IPS DF 4.7 (cell line): Measurements from ENCODE around the gene SATB2.

ENCODE experiments used
- DNase-seq: peaks from one replicate; pipeline ENCODE4 v3.0.0-alpha.2; 2013; ENCODE audit warnings: low spot score; ENCODE audit errors: extremely low read depth

Gene SATB2

GRCh38 chr2:199457147-199458008 lies at the start of gene SATB2:
Gene SATB2, minus strand, starts transcription at chr2:199457939. Its CDS starts 1,902 bp downstream, at chr2:199456037.
- DNase-seq, result no peak

DNA sequence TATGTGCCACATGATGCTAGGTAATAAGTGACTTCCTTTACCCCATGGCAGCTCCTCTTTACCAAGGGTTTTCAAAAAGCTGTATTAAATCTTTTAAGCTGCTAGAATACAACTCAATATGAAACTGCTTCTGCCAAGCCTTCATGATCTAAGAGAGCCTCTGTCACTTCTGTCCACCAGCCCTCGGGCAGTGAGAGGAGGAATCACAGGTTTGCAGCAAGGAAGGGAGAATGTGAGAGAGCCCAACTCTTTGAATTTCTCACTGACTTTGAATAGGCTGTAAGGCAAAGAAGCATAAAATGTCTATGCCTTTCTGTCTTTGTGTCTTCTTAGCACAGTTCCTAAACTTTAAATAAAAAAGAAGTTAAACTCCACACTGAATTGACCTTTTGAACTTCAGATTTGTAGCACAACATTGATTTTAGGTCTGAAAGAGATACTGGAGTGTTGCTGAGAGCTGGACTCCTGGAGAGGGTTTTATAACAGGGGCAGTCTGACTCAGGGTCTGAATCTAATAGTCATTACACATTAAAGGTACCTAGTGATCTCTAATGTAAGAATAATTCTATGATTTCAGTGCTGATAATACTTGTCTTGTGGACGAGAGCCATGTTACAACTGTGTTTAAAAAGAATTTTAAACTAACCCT lies 48.1 kb upstream of the SATB2 start:
- DNase-seq, result no peak

- no peak for DNase-seq
Measured at GRCh38 chr2:199503148-199503547, 45.4 kb upstream of the SATB2 start.

GRCh38 chr2:199499005-199499404 lies 41.3 kb upstream of the SATB2 start:
- no peak for DNase-seq

DNA sequence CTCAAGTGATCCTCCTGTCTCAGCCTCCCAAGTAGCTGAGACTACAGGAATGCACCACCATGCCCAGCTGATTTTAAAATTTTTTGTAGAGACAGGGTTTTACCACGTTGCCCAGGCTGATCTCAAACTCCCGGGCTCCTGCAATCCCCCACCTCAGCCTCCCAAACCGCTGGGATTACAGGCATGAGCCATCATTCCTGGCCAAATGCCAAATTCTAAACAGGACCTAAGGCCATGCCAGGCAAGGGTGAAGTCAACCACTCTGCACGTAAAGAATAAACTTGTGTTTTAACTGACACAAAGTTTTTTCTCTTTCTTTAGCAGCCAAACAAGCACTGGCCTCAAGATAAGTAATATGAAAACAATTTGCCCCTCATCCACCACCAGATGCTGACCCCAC lies 37.4 kb upstream of the SATB2 start:
- no peak for DNase-seq

GRCh38 chr2:199490049-199490448 lies 32.3 kb upstream of the SATB2 start:
- DNase-seq, result no peak

GRCh38 chr2:199488772-199489400 lies 31.1 kb upstream of the SATB2 start:
- no peak for DNase-seq

DNA sequence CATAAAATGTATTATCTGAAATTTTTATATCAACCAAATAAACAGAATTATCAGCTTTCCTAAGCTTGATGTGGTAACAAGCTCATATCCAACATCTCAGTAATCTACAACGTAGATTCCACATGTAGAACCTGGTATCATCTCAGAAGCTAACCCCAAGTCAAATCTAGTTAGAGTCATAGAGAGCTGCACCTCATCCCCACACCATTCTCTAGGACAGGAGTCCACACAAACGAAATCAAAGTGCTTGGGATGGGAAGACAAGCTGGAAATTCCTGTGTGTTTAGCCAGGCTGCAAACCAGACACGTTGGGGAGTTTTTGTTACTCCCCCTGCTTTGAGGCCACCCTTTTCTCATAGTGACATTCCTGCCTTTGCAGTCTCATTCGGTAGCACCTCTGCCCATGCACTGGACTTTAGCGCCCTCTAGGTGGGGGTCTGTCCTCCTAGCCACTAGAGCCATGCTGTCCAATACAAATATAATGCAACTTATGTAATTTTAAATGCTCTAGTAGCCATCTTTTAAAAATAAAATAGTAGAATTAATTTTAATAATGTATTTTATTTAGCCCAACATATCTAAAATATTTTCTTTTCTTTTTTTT lies 28.1 kb upstream of the SATB2 start:
- no peak for DNase-seq

- DNase-seq, result no peak
Measured at GRCh38 chr2:199484927-199485326, 27.2 kb upstream of the SATB2 start.

DNA sequence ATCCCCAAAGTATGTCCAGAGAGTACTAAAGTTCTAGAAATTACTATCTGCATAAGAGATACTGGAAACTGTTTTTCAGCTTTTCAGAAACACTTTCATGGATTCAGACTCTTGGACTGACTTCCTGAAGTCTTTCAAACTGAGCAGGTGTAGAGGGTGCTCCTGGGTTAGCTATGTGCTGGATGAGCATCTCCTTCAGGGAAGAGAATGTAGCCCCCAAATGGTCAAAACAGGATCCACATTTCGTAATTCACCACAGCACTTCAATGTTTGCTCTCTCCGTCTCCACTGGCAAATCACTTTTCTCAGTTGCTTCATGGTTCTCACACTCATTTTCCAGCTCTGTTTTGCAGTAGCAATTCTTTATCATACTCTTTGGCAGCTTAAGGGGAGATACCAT lies 23.2 kb upstream of the SATB2 start:
- no peak for DNase-seq

GRCh38 chr2:199477277-199477834 lies 19.6 kb upstream of the SATB2 start:
- no peak for DNase-seq

GRCh38 chr2:199471443-199472057 lies 13.8 kb upstream of the SATB2 start:
- DNase-seq, result no peak

- no peak for DNase-seq
Measured at GRCh38 chr2:199470672-199471442, 13.1 kb upstream of the SATB2 start.

GRCh38 chr2:199470361-199470671 lies 12.6 kb upstream of the SATB2 start:
- no peak for DNase-seq

- no peak for DNase-seq
Measured at GRCh38 chr2:199469514-199470360, 12.0 kb upstream of the SATB2 start.

DNA sequence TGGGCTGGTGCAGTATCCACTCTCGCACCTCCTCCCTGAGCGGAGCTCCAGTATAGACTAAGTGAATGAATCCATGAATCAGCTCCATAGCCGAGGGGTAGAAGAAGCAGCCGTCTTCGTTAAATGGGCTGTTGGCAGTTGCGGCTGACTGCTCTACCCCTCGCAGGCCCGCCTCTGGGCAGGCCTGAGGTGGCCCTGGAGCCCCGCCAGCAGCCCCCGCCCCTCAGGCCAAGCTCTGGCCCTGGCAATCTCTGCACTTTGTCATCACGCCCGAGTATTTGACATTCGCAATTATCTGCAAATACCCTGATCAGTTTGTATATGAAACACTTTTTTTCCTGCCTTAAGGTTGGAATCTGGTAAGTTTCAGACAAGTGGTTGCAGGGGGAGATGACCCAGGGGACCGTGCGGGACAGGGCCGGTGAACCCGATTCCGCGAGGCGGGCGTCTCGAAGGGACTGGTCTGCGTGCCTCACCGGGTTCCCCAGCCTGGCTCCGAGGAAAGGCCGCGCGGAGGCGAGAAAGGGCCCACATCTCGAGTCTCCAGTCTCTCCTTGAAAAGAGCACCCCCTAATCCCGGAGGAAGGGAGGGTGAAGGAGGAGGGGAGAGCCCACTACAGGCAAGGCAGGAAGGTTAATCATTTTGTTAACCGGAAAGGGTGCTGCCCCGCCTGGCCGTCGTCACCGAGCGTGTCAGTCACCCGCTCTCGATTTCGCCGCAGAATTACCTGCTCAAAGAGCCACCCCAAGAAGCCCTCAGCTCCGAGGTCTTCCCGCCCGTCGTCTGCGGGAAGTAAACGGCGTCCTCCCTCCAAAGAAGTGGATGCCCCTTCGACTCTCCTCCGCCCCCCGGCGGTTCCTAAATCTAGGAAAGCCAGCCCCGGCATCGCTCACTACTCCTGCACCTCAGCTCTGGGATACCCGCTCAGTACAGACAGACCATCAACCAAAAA lies 11.1 kb upstream of the SATB2 start:
- no peak for DNase-seq

DNA sequence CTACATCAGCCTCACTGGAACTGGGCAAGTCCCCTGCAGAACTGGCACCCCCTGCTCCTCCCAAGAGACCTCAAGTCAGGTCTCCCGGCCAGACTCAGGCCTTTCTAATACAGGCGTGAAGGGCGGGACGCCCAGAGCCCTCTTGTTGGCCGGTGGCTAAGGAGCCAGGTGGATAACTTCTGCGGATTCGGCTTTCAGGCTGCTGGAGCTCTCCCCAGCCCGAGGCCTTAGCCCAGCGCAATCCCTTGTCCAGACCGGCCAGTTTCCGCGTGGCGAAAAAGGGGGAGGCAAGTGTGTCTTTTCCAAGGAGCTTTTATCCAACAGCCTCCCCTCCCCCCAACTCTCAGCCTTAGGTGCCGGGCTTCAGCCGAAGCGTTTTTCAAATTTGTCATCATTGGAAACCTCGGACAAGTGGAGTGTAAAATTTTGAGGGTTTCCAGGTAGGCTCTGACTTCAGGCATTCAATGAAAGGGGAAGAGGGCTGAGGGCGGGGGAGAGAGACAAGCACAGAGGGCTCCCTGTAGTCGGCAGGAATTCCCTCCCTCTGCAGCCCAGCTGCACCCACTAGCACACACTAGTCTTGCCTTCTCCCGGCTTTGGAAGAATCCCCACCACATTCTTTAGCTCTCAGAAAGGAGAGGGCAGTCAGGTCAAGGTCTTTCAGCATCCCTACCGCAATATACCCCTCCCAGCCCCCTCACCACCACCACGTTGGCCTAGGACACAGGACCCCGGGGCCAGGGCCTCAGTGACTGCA lies 9.5 kb upstream of the SATB2 start:
- DNase-seq, result no peak

DNA sequence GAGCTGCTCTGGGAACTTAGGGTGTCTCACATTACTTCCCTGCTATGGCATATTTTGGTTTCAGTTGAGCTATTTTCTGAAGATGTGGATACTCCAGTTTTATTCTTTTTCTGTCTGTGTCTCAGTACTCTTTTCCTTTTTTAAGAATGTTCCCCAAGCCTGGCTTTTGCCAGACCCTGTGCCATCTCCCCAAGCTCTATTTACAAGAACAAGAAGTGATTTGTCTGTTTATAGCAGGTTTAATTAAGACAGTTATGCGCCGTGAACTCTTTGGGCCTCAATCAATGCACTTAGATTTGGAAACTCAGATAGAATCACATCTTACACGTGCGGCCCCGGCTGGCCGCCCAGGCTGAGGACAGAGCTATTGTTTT lies 8.9 kb upstream of the SATB2 start:
- no peak for DNase-seq
